Neuronal stem cell (in vitro differentiated cells): Measurements from ENCODE around the gene NDUFB4.

Experiments
- DNase-seq: peaks from one replicate; pipeline ENCODE4 v3.0.0-alpha.2; 2013; ENCODE audit warnings: low spot score
- H2AFZ ChIP-seq: one replicate; pipeline ENCODE4 v1.6.1; 2013; ENCODE audit warnings: mild to moderate bottlenecking, low read length, inconsistent platforms
- H2AK5ac ChIP-seq: 2 replicates; pipeline ENCODE4 v1.6.1; 2013; ENCODE audit warnings: low read depth, mild to moderate bottlenecking, inconsistent platforms, low read length, moderate library complexity, mixed read lengths
- H2BK120ac ChIP-seq: 2 replicates; pipeline ENCODE4 v1.6.1; 2013; ENCODE audit warnings: low read depth, mild to moderate bottlenecking, inconsistent platforms, low read length, moderate library complexity, mixed read lengths
- H2BK12ac ChIP-seq: one replicate; pipeline ENCODE4 v1.6.1; 2013; ENCODE audit warnings: low read length, inconsistent platforms
- H2BK15ac ChIP-seq: 2 replicates; pipeline ENCODE4 v1.6.1; 2013; ENCODE audit warnings: mild to moderate bottlenecking, low read length, inconsistent platforms, mixed read lengths
- H2BK5ac ChIP-seq: one replicate; pipeline ENCODE4 v1.6.1; 2013; ENCODE audit warnings: inconsistent platforms, mild to moderate bottlenecking, low read length, moderate library complexity
- H3K14ac ChIP-seq: one replicate; pipeline ENCODE4 v1.6.1; 2013; ENCODE audit warnings: low read length, inconsistent platforms
- H3K18ac ChIP-seq: 2 replicates; pipeline ENCODE4 v1.6.1; 2013; ENCODE audit warnings: low read length, inconsistent platforms
- H3K23ac ChIP-seq: 2 replicates; pipeline ENCODE4 v1.6.1; 2013; ENCODE audit warnings: low read depth, mild to moderate bottlenecking, mixed read lengths, low read length, inconsistent platforms; ENCODE audit not compliant: poor library complexity
- H3K27ac ChIP-seq: replicated peaks from 3 replicates; pipeline ENCODE4 v1.5.1; 2013; ENCODE audit warnings: low read length, inconsistent platforms
- H3K27me3 ChIP-seq, 3 experiments: 2 replicates each; pipeline ENCODE4 v1.6.1; 2013; ENCODE audit warnings: low read length in 3 of 3, mild to moderate bottlenecking in 2 of 3, inconsistent platforms in 1 of 3, low read depth in 1 of 3, mixed read lengths in 1 of 3, moderate library complexity in 1 of 3; ENCODE audit not compliant: control insufficient read depth in 3 of 3, insufficient read depth in 3 of 3
- H3K36me3 ChIP-seq, 2 donors: replicated peaks in 1 of 2; 2 replicates each; pipeline ENCODE4 v1.6.1; 2013; ENCODE audit warnings: low read length in 2 of 2; ENCODE audit not compliant: control insufficient read depth in 2 of 2, insufficient read depth in 2 of 2
- H3K4ac ChIP-seq: 2 replicates; pipeline ENCODE4 v1.6.1; 2013; ENCODE audit warnings: inconsistent platforms, mild to moderate bottlenecking, low read length, moderate library complexity
- H3K4me1 ChIP-seq, 2 donors: 1 replicate in 1 of 2; 2 replicates in 1 of 2; pipeline ENCODE4 v1.6.1; 2013; ENCODE audit warnings: low read length in 2 of 2, low read depth in 1 of 2; ENCODE audit not compliant: control insufficient read depth in 2 of 2, insufficient read depth in 1 of 2
- H3K4me2 ChIP-seq: one replicate; pipeline ENCODE4 v1.6.1; 2013; ENCODE audit warnings: mild to moderate bottlenecking, low read length, inconsistent platforms; ENCODE audit not compliant: insufficient read depth, poor library complexity, severe bottlenecking
- H3K4me3 ChIP-seq, 2 donors: 2 replicates each; pipeline ENCODE4 v1.5.1; 2013; ENCODE audit warnings: low read length in 2 of 2, mild to moderate bottlenecking in 2 of 2, inconsistent platforms in 1 of 2, moderate library complexity in 1 of 2
- H3K79me1 ChIP-seq: one replicate; pipeline ENCODE4 v1.6.1; 2013; ENCODE audit warnings: low read depth, mild to moderate bottlenecking, inconsistent platforms, low read length, moderate library complexity
- H3K9ac ChIP-seq: one replicate; pipeline ENCODE4 v1.6.1; 2013; ENCODE audit warnings: mild to moderate bottlenecking, low read depth, low read length, inconsistent platforms; ENCODE audit not compliant: poor library complexity
- H3K9me3 ChIP-seq, 2 donors: replicated peaks in 1 of 2; 2 replicates each; pipeline versions ENCODE3 to v1.6.1; 2013; ENCODE audit warnings: low read length in 2 of 2, mild to moderate bottlenecking in 2 of 2, inconsistent platforms in 1 of 2, low read depth in 1 of 2, mixed read lengths in 1 of 2, moderate library complexity in 1 of 2; ENCODE audit not compliant: control insufficient read depth in 2 of 2, insufficient read depth in 1 of 2
- H4K8ac ChIP-seq: one replicate; pipeline ENCODE4 v1.6.1; 2013; ENCODE audit warnings: low read depth, mild to moderate bottlenecking, inconsistent platforms, low read length, moderate library complexity
- H4K91ac ChIP-seq: one replicate; pipeline ENCODE4 v1.6.1; 2013; ENCODE audit warnings: low read length, low read depth, mild to moderate bottlenecking, inconsistent platforms; ENCODE audit not compliant: poor library complexity
- WGBS, 2 donors: extraction: QIAGEN DNeasy Blood & Tissue Kit; methylation state at CpG; one replicate each; pipeline ENCODE4 v1.1.7; 2013; ENCODE audit warnings: missing lambda C conversion rate in 2 of 2, mixed read lengths in 1 of 2; ENCODE audit not compliant: insufficient read length in 2 of 2, insufficient replicate concordance in 1 of 2; ENCODE audit errors: extremely low coverage in 2 of 2; 5-methylcytosine and 5-hydroxymethylcytosine counted together

NDUFB4 gene

GRCh38 chr3:120622457-120622856 is 26.3 kb downstream of the NDUFB4 start:
- H2BK120ac ChIP-seq: no peak overlapping the region
- H2BK5ac ChIP-seq: no peak overlapping the region
- H2BK12ac ChIP-seq: no peak overlapping the region
- no peak overlapping the region for H3K4me3 ChIP-seq
- H3K27me3 ChIP-seq: no peaks in the 10 kb centered on the region
- H2AFZ ChIP-seq: no peak overlapping the region
- H3K9ac ChIP-seq: no peak overlapping the region
- H4K91ac ChIP-seq: no peak overlapping the region
- no peak for DNase-seq
- H3K4ac ChIP-seq: no peak overlapping the region
- H3K36me3 ChIP-seq: no peaks in the 10 kb centered on the region
- H3K14ac ChIP-seq: no peak overlapping the region
- no peak overlapping the region for H2BK15ac ChIP-seq
- H3K4me2 ChIP-seq: no peak overlapping the region
- no peak overlapping the region for H2AK5ac ChIP-seq
- H3K4me1 ChIP-seq: no peaks in the 10 kb centered on the region
- H3K79me1 ChIP-seq: no peaks in the 10 kb centered on the region
- no peak overlapping the region for H3K23ac ChIP-seq
- no peak overlapping the region for H3K27ac ChIP-seq
- peaks cover 7 to 15% of the 10 kb centered on the region in 2 donors for H3K9me3 ChIP-seq
- no CpG with 5 or more reads among the region's 3 CpGs for WGBS, 2 donors
- H3K18ac ChIP-seq: no peak overlapping the region
- H4K8ac ChIP-seq: no peak overlapping the region

GRCh38 chr3:120622870-120623726 is 27.0 kb downstream of the NDUFB4 start:
- Histone ChIP-seq H3K4ac (no peak overlapping the region), H2BK120ac (no peak overlapping the region), H2BK15ac (no peak overlapping the region), H2AK5ac (no peak overlapping the region), H3K18ac (no peak overlapping the region), H3K4me2 (no peak overlapping the region), H2BK12ac (no peak overlapping the region), H3K27ac (no peak overlapping the region), H3K23ac (no peak overlapping the region), H3K36me3 (no peaks in the 10 kb centered on the region), H4K8ac (no peak overlapping the region), H2AFZ (no peak overlapping the region), H3K14ac (no peak overlapping the region), H3K4me1 (no peaks in the 10 kb centered on the region), H4K91ac (no peak overlapping the region), H2BK5ac (no peak overlapping the region), H3K9me3 (peaks cover 7 to 15% of the 10 kb centered on the region in 2 donors), H3K4me3 (no peak overlapping the region), H3K27me3 (no peaks in the 10 kb centered on the region), H3K79me1 (no peaks in the 10 kb centered on the region), H3K9ac (no peak overlapping the region)
- no peak for DNase-seq
- no CpG with 5 or more reads among the region's 12 CpGs for WGBS, 2 donors

- DNase-seq: no peak
- H3K79me1 ChIP-seq: no peaks in the 10 kb centered on the region
- H2BK15ac ChIP-seq: no peak overlapping the region
- H2AFZ ChIP-seq: no peak overlapping the region
- no peak overlapping the region for H3K4me2 ChIP-seq
- H3K27ac ChIP-seq: no peak overlapping the region
- no peak overlapping the region for H3K18ac ChIP-seq
- H2AK5ac ChIP-seq: no peak overlapping the region
- no peaks in the 10 kb centered on the region for H3K27me3 ChIP-seq
- no peaks in the 10 kb centered on the region for H3K36me3 ChIP-seq
- no peaks in the 10 kb centered on the region for H3K4me1 ChIP-seq
- H3K4ac ChIP-seq: no peak overlapping the region
- H3K9ac ChIP-seq: no peak overlapping the region
- no peak overlapping the region for H2BK12ac ChIP-seq
- H2BK120ac ChIP-seq: no peak overlapping the region
- no peak overlapping the region for H4K8ac ChIP-seq
- no peak overlapping the region for H4K91ac ChIP-seq
- H3K14ac ChIP-seq: no peak overlapping the region
- no peak overlapping the region for H3K23ac ChIP-seq
- no peak overlapping the region for H3K4me3 ChIP-seq
- H3K9me3 ChIP-seq: peaks cover 7 to 15% of the 10 kb centered on the region in 2 donors
- no peak overlapping the region for H2BK5ac ChIP-seq
Observed at GRCh38 chr3:120623727-120624093, 27.6 kb downstream of the NDUFB4 start.

GRCh38 chr3:120625159-120625586 is 29.0 kb downstream of the NDUFB4 start:
- Histone ChIP-seq H4K91ac (no peak overlapping the region), H2BK5ac (no peak overlapping the region), H2BK15ac (no peak overlapping the region), H3K14ac (no peak overlapping the region), H3K4me1 (no peaks in the 10 kb centered on the region), H3K23ac (no peak overlapping the region), H3K4me3 (no peak overlapping the region), H3K79me1 (no peaks in the 10 kb centered on the region), H2AFZ (peak overlapping the region; percentile 29), H3K4me2 (no peak overlapping the region), H3K36me3 (no peaks in the 10 kb centered on the region), H2AK5ac (no peak overlapping the region), H3K27ac (no peak overlapping the region), H3K4ac (no peak overlapping the region), H2BK12ac (no peak overlapping the region), H2BK120ac (no peak overlapping the region), H3K9ac (no peak overlapping the region), H3K18ac (no peak overlapping the region), H4K8ac (no peak overlapping the region), H3K27me3 (no peaks in the 10 kb centered on the region), H3K9me3 (peaks cover 7 to 15% of the 10 kb centered on the region in 2 donors)
- DNase-seq: no peak
